Chondrocyte (in vitro differentiated cells): ENCODE measurements around the gene MAP7D1. TPM values are rescaled to one million over a fixed set of nuclear protein-coding genes. Genes with fewer than 3 reads are reported as not detected.
A peak's percentile ranks its signal among the peaks of the same experiment; 100 is the strongest.
"Not testable (repeated sequence)": the region's sequence is repeated elsewhere in the genome, so short reads cannot be mapped to it uniquely, and the experiment has no call there.

Experiments used
- DNase-seq: peaks from one replicate; pipeline ENCODE4 v3.0.0; 2021; ENCODE audit warnings: mixed read lengths, low spot score
- H3K27ac Mint-ChIP-seq: one replicate; pipeline ENCODE4 v1.8.0; 2021; ENCODE audit warnings: mild to moderate bottlenecking, moderate library complexity, mixed read lengths; ENCODE audit not compliant: unreplicated experiment
- H3K27me3 Mint-ChIP-seq: 2 replicates; pipeline ENCODE4 v1.8.0; 2021; ENCODE audit warnings: low read depth, mixed read lengths
- H3K36me3 Mint-ChIP-seq: 2 replicates; pipeline ENCODE4 v1.8.0; 2021; ENCODE audit warnings: low read depth, mixed read lengths
- H3K4me1 Mint-ChIP-seq: 2 replicates; pipeline ENCODE4 v1.8.0; 2021; ENCODE audit warnings: low read depth, mild to moderate bottlenecking, mixed read lengths
- H3K4me3 Mint-ChIP-seq: one replicate; pipeline ENCODE4 v1.8.0; 2021; ENCODE audit warnings: mild to moderate bottlenecking, moderate library complexity, mixed read lengths; ENCODE audit not compliant: unreplicated experiment
- H3K9me3 Mint-ChIP-seq: 2 replicates; pipeline ENCODE4 v1.8.0; 2021; ENCODE audit warnings: low read depth, mixed read lengths
- CTCF ChIP-seq: fragments of 200-600 bp; sonication (generic); IDR thresholded peaks from 2 replicates; pipeline ENCODE4 v1.5.0; 2021; ENCODE audit warnings: antibody characterized with exemption, mild to moderate bottlenecking, moderate library complexity
- total RNA-seq: library from RNA; stranded (reverse); gene quantifications from 3 replicates; pipeline ENCODE4 v1.2.1, GENCODE V29; 2021

The MAP7D1 gene
- total RNA-seq, 1 donor from 2014 or later, result 177 TPM

GRCh38 chr1:36157115-36157903 is 1.3 kb downstream of the MAP7D1 start:
- TF ChIP-seq CTCF, result no peak
- H3K4me1 Mint-ChIP-seq, result peaks cover 68% of the 10 kb centered on the region
- H3K9me3 Mint-ChIP-seq, result no peaks in the 10 kb centered on the region
- H3K27me3 Mint-ChIP-seq, result no peaks in the 10 kb centered on the region
- peak overlapping the region; percentile 88 for H3K4me3 Mint-ChIP-seq
- H3K36me3 Mint-ChIP-seq, result peaks cover 4% of the 10 kb centered on the region
- H3K27ac Mint-ChIP-seq, result peak overlapping the region; percentile 91
- no peak for DNase-seq

- H3K9me3 Mint-ChIP-seq, result no peaks in the 10 kb centered on the region
- peaks cover 71% of the 10 kb centered on the region for H3K4me1 Mint-ChIP-seq
- H3K4me3 Mint-ChIP-seq, result peak overlapping the region; percentile 88
- no peaks in the 10 kb centered on the region for H3K27me3 Mint-ChIP-seq
- peak overlapping the region; percentile 91 for H3K27ac Mint-ChIP-seq
- DNase-seq, result no peak
- H3K36me3 Mint-ChIP-seq, result peaks cover 4% of the 10 kb centered on the region
- TF ChIP-seq CTCF, result no peak
Measured at GRCh38 chr1:36157973-36158826, 2.2 kb downstream of the MAP7D1 start.

GRCh38 chr1:36158827-36159252 is 2.9 kb downstream of the MAP7D1 start:
- H3K27me3 Mint-ChIP-seq, H3K36me3 Mint-ChIP-seq, DNase-seq, H3K9me3 Mint-ChIP-seq: not testable (repeated sequence)
- peak overlapping the region; percentile 91 for H3K27ac Mint-ChIP-seq
- peaks cover 73% of the 10 kb centered on the region for H3K4me1 Mint-ChIP-seq
- H3K4me3 Mint-ChIP-seq, result peak overlapping the region; percentile 88

- peaks cover 4% of the 10 kb centered on the region for H3K36me3 Mint-ChIP-seq
- peak overlapping the region; percentile 89 for H3K27ac Mint-ChIP-seq
- H3K4me3 Mint-ChIP-seq, result no peak overlapping the region
- H3K4me1 Mint-ChIP-seq, result peaks cover 74% of the 10 kb centered on the region
- TF ChIP-seq CTCF, result no peak
- DNase-seq, result no peak
- no peaks in the 10 kb centered on the region for H3K9me3 Mint-ChIP-seq
- H3K27me3 Mint-ChIP-seq, result no peaks in the 10 kb centered on the region
Measured at GRCh38 chr1:36159614-36160387, 3.8 kb downstream of the MAP7D1 start.

GRCh38 chr1:36160388-36160948 is 4.5 kb downstream of the MAP7D1 start:
- no peak for TF ChIP-seq CTCF

More at GRCh38 chr1:36160388-36160948, 4.5 kb downstream of the MAP7D1 start:
- no peaks in the 10 kb centered on the region for H3K9me3 Mint-ChIP-seq
- peaks cover 4% of the 10 kb centered on the region for H3K36me3 Mint-ChIP-seq
- peaks cover 69% of the 10 kb centered on the region for H3K4me1 Mint-ChIP-seq
- peak overlapping the region; percentile 70 for H3K4me3 Mint-ChIP-seq
- H3K27ac Mint-ChIP-seq, result peak overlapping the region; percentile 89
- no peaks in the 10 kb centered on the region for H3K27me3 Mint-ChIP-seq
- no peak for DNase-seq
